HUDEP-2 (cell line): ENCODE results near the gene DOCK7.
"Not testable (repeated sequence)": the region's sequence is repeated elsewhere in the genome, so short reads cannot be mapped to it uniquely, and the experiment has no call there.

Source experiments
- DNase-seq, 76 experiments: peaks; one replicate each; lab custom pipeline; 2025; ENCODE audit not compliant: unreplicated experiment in 76 of 76; lab: John Stamatoyannopoulos, UW

Gene DOCK7, protein sequence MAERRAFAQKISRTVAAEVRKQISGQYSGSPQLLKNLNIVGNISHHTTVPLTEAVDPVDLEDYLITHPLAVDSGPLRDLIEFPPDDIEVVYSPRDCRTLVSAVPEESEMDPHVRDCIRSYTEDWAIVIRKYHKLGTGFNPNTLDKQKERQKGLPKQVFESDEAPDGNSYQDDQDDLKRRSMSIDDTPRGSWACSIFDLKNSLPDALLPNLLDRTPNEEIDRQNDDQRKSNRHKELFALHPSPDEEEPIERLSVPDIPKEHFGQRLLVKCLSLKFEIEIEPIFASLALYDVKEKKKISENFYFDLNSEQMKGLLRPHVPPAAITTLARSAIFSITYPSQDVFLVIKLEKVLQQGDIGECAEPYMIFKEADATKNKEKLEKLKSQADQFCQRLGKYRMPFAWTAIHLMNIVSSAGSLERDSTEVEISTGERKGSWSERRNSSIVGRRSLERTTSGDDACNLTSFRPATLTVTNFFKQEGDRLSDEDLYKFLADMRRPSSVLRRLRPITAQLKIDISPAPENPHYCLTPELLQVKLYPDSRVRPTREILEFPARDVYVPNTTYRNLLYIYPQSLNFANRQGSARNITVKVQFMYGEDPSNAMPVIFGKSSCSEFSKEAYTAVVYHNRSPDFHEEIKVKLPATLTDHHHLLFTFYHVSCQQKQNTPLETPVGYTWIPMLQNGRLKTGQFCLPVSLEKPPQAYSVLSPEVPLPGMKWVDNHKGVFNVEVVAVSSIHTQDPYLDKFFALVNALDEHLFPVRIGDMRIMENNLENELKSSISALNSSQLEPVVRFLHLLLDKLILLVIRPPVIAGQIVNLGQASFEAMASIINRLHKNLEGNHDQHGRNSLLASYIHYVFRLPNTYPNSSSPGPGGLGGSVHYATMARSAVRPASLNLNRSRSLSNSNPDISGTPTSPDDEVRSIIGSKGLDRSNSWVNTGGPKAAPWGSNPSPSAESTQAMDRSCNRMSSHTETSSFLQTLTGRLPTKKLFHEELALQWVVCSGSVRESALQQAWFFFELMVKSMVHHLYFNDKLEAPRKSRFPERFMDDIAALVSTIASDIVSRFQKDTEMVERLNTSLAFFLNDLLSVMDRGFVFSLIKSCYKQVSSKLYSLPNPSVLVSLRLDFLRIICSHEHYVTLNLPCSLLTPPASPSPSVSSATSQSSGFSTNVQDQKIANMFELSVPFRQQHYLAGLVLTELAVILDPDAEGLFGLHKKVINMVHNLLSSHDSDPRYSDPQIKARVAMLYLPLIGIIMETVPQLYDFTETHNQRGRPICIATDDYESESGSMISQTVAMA (N-terminal part only)

GRCh38 chr1:62687903-62688686 lies at the start of gene DOCK7:
Gene DOCK7 (minus strand): TSS chr1:62688386. CDS start chr1:62688264, 122 bp downstream.
- DNase-seq, result peak in 63 of 76 experiments; percentile 15 to 72 (median 53)

DNA sequence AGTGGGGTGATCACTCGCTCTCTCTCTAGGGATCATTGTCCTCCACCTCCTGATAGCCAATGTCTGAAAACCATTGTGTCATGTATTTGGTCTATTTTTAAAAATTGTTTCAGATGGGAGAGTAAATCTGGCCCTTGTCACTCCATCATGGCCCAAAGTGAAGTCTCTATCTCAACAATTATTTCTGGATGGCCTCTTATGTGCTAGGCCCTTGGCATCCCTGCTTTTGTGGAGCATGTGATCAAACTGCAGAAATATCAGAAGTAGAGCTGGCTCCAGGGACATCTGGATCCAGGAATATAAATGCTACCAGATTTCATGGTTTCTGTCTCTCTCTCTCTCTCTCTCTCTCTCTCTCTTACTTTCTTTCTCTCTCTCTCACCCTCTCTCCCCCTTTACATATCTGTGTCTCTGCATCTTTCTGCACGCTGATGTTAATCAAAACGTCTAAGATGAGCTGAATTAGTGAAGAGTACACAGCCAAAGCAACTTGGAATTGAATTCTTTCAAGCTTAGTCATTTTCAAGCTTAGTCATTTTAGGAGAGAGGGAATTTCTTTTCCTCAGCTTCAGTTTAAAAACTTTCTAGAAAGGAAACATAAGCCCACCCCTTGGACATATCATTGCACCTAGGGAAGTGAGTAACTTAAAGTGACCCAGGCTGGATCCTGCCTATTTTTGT lies 47.4 kb upstream of the DOCK7 start:
- no peak for DNase-seq

- no peak for DNase-seq
Measured at GRCh38 chr1:62732331-62732730, 44.1 kb upstream of the DOCK7 start.

- no peak for DNase-seq
Measured at GRCh38 chr1:62728963-62729362, 40.8 kb upstream of the DOCK7 start.

DNA sequence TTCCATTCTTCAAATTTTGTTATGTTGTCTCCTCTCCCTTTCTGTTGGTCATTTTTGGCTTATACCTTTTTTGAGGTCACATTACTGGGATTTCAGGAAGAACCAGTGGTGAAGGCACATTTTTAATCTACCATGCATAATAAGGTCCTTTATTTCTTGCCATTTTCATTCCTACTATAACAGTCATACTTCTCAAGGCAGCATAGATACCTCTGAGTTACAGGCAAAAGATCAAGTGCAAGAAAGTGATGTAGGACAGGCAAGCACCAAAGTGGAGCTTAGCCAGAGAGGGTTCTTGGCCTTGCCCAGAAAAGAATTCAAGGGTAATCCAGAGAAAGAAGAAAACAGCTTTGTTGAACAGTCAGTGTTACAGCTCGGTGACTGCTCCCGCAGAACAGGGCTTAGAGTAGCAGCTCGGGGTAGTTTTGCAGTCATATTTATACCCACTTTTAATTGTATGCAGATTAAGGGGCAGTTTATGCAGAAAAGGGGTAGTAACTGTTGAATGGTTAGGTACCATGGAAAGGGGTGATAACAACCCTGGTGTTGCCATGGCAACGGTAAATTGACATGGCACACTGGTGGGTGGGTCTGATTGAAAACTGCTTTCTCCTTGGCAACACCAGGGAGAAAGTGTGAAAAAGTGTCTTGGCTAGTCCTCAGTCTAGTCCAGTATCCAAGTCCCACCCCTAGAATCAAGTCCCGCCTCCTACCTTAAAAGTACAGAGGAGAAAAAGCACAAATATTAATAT lies 39.6 kb upstream of the DOCK7 start:
- no peak for DNase-seq

DNA sequence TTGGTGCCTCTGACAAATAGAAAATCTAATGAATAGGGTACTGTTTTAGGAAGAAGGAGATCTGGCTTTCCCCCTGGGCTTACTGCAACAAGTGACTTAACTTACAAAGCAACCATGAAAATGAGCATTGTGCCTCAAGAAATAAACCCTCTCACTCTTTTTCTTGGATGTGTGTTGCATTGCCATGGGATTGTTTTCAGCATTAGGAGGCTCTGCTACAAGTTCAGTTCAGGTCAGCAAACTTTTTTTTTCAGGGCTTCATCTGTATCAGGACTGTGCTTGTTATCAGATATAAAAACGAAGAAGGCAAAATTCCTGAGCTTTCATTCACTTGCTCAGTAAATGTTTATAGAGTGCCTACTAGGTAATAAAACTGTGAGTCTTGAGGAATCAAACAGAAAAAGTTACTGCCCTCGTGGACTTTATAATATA lies 37.8 kb upstream of the DOCK7 start:
- peak in 1 of 76 experiments; percentile 2 for DNase-seq

DNA sequence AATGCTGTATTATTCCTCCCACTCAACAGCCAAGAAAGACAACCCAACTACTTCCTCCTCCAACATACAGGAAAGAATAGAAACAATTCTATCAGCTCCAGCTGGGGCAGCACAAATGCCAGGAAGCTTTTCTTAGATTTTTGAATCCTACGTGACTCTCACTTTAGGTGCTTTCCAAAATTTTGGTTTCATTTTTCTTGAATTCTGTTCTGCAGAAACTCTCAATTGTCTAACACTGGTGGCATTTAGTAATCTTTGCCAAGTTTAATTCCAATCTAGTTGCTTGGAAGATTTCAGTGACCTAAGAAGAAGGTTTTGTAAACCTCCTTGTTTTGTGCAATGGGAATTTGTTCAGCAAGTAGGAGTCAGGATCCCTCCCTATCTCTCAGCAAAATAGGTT lies 37.1 kb upstream of the DOCK7 start:
- no peak for DNase-seq

- no peak for DNase-seq
Measured at GRCh38 chr1:62724430-62724829, 36.2 kb upstream of the DOCK7 start.

DNA sequence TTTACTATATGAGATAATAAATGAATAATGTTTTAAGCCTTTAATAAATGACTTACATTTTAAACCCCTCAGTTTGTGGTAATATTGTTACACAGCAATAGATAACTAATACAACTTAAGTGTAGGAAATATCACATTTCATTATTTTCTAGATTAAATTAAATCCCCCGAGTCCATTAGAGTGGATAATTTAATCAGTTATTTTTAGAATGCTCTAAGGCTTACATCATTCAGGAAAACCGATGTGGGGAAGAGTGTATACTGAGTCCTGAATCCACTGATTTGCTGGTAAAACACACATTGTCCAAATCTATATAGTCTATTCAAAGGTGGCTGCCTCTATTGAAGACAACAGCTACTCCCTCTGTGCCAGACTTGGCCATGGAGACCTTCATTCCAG lies 35.7 kb upstream of the DOCK7 start:
- no peak for DNase-seq

GRCh38 chr1:62722796-62723195 lies 34.6 kb upstream of the DOCK7 start:
- no peak for DNase-seq

GRCh38 chr1:62720946-62721554 lies 32.9 kb upstream of the DOCK7 start:
- peak in 1 of 76 experiments; percentile 4 for DNase-seq

DNA sequence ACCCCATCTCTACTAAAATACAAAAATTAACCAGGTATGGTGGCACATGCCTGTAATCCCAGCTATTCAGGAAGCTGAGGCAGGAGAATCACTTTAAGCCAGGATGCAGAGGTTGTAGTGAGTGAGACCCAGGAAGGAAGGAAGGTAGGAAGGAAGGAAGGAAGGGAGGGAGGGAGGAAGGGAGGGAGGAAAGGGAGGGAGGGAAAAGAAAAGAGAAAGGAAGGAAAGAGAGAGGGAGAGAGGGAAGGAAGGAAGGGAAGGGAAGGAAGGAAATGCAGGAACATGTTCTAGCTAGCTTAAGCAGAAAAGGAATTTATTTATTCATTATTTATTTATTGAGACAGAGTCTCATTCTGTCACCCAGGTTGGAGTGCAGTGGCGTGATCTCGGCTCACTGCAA lies 30.2 kb upstream of the DOCK7 start:
- not testable (repeated sequence) for DNase-seq

- DNase-seq, result no peak
Measured at GRCh38 chr1:62717483-62717882, 29.3 kb upstream of the DOCK7 start.

- DNase-seq, result no peak
Measured at GRCh38 chr1:62716397-62716796, 28.2 kb upstream of the DOCK7 start.

GRCh38 chr1:62712336-62713243 lies 24.4 kb upstream of the DOCK7 start:
- DNase-seq, result no peak

- DNase-seq, result no peak
Measured at GRCh38 chr1:62707744-62708120, 19.5 kb upstream of the DOCK7 start.

GRCh38 chr1:62706985-62707743 lies 19.0 kb upstream of the DOCK7 start:
- DNase-seq, result no peak
